ENCODE data around the gene MDM1.

DNA sequence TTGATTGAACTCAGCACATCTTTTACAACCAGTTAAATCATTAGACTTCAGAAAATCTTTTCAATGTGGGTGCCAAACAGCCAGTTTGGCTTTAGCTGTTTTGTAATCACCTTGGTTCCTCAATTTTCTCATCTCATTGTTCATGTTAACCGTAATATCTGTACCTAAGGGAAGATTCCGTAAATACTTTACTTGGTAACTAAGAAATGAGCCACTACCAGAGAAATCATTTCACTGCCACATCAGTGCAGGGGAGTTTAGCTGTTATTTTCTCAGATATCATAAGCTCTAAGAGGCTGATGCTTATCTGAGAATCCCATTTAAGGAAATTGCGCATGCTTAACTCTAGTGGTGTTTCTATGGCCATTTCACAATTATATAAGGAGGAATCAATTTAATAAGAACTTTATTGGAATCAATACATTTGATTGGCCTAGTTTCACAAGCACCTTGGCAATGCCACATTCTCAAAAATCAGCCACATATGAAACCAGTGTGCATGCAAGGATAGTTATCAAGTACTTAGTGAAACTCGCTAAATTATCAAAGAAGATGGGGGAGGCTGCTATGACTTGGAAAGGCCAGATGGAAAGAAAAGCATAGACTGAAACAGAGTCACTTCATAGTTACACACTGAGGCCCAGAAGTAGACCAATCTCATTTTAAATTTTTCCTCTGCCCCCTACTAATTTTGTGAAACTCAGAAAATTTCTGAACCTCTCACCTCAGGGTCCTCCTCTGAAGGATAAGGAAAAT lies 50.7 kb downstream of the MDM1 start:
- TF ChIP-seq POLR2A (IDR thresholded peaks at IDR 0.05; ENCODE audit: low read length): no peak
- no peak for TF ChIP-seq GATA1 (IDR thresholded peaks at IDR 0.05; ENCODE audit: low read depth, low read length)
